Measurements from ENCODE around the gene KCNT1.

KCNT1 gene

DNA sequence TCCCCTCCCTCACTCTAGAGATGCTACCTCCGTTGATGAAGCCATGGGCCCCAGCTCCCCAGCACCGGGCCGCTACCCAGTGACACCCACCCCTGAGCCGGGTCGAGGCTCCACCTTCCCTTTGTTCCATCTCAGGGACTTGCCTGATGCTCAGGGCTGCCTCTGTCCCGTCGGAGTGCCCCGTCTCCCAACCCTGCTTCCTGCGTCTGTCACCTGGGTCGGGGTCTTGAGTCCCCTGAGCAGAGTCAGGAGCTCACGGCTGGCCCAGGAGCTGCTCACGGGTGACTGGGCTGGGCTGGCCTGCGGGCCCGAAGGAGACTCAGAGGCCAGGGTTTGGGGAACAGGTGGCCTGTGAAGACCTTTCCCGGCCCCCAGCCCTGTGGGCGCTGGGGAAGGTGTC, 85.3 kb downstream of the KCNT1 start:
- DNase-seq: no peak

DNA sequence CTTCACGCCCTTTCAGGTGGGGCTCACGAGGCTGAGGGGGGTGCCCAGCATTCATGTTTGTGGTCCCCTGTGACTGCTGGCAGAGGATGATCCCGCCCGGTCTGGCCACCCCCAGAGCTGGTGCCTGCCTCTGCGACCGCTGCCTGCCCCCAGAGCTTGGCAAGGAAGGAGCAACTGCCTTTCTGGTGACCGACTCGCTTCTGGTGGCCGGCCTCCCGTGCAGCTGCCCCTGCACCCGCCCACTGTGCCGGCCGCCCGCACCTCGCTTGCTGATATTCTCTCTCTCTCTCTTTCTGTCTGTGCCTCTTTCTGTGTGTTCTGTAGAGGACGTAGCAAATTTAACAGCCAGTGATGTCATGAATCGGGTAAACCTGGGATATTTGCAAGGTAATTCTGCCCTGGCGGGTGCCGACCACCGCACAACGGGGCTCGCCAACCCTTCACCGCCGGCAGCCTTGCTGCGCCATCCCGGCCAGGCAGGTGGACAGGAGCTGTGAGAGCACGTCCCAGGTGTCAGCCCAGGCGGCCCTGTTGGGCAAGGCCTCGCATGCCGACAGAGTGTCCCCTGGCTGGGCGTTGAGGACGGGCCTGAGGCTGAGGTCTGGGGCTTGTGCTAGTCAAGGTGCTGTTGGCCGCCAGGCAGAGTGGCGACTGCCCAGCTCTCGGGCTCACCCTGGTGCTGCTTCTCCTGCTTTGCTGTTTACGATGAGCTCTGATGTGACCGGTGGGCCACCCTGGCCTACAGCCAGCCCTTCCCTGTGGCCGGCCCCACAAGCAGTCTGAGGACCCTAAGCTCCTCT, 86.0 kb downstream of the KCNT1 start:
- DNase-seq: no peak

DNA sequence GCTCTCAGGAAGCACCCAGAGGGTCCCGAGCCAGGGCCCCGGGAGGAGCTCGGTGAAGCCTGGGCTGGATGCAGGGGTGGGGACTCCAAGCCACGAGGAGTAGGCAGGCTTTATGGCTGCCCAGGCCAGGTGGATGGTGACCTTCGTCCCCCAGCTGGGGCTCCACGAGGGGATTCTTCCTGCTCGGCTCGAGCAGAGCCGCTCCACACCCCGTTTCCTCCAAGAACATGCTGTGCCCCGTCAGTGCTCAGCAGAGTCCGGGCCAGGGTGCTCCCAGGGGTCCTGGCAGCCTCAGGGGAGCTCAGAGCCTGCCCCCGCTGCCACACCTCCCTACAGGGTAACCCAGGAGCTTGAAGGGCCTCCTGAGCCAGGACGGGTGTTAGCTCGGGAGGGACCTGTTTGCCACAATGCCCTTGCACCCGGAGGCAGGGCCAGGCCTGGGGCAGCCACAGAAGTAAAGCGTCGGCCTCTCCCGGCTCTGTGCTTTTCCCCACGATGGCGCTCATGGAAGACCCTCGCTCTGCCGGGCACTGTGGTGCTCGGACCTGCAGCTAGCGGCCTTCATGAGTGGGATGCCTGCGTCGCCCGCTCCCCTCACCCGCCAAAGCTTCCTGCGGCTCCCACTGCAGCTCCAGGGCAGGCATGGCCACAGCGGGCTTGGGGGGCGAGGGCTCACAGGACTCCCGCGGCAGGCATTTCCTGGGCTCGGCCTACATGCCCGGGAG, 86.8 kb downstream of the KCNT1 start:
- DNase-seq: no peak

DNA sequence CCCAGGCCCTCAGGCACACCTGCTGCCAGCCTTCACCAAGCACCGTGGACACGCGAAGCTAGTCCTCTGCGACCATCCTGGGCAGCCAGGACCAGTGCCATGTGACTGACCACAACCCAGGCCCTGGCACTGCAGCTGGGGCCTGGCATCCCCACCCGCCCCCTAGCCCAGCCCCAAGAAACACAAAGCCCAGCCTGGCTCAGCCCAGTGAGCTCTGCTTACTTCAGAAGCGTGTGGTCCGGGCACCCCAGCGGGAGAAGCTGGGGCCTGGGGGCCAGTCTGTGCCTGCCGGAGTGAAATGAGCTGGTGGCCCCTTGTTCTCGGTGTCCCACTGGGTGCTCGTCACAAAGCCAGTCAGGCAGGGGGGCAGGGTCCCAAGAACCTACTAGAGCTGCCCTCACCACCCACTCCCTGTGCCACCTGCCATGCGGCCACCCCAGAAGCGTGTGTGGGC, 87.9 kb downstream of the KCNT1 start:
- no peak for DNase-seq

DNA sequence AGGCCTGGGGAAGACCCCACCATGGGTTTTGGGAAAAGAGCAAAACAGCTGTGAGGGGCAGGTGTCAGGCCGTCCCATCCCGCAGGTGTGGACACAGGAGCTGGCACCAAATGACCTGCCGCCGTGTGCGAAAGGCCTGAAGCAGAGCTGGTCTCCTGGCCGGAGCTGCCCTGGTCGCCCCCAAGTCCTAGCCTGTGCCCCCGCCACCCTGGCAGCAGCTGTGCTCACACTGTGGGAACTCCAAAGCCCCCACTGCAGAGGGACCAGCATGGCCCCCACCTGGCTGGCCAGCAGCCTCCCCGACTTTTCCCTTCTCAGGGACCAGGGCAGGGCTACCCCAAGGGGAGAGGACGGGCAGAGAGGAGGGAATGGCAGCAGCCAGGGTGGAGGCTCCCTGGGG, 88.4 kb downstream of the KCNT1 start:
- no peak for DNase-seq

DNA sequence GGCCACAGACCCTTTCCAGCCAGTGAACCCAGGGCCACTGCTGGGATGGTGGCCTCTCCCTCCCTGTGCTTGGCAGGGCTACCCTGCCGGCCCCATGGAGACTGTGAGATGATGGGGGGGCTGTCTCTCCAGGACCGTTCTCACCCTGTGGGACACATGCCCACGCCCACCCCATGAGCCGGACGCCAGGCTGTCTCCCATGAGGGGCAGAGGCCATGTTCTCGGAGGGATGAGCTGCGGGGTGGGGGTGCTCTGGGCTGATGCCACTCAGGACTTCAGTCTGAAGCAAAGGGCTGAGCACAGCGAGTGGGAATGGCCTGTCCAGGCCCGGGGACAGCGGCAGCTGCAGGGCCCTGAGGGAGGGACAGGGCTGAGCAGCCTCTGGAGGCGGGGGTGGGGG, 88.9 kb downstream of the KCNT1 start:
- DNase-seq: no peak

DNA sequence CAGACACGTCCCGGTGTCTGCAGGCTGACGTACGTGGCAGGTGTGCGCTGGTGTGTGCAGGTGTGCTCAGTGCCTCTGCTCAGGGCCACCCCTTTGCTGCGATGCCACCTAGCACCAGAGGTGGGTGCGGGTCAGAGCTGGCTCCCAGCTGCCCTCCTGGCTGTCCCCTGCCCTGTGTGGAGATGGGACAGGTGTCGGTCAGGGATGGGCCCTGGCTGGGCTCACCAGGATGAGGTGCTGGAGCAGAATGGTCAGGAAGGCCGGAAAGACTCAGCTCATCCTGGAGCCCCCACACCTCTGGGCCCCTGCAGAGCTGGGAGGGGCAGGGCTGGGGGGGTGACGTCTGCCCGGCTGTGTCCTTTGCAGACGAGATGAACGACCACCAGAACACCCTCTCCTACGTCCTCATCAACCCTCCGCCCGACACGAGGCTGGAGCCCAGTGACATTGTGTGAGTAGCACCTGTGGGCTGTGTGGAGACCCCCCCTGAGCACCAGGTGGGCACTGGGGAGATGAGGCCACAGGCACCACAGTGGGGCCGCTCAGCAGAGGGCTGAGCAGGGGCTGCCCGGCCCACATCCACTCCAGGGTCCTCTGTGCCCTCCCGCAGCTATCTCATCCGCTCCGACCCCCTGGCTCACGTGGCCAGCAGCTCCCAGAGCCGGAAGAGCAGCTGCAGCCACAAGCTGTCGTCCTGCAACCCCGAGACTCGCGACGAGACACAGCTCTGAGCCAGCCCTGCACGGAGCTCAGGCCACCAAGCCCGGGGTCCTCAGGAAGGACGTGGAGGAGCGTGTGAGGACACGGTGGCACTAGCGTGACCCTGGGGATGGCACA, 89.7 kb downstream of the KCNT1 start:
- no peak for DNase-seq

DNA sequence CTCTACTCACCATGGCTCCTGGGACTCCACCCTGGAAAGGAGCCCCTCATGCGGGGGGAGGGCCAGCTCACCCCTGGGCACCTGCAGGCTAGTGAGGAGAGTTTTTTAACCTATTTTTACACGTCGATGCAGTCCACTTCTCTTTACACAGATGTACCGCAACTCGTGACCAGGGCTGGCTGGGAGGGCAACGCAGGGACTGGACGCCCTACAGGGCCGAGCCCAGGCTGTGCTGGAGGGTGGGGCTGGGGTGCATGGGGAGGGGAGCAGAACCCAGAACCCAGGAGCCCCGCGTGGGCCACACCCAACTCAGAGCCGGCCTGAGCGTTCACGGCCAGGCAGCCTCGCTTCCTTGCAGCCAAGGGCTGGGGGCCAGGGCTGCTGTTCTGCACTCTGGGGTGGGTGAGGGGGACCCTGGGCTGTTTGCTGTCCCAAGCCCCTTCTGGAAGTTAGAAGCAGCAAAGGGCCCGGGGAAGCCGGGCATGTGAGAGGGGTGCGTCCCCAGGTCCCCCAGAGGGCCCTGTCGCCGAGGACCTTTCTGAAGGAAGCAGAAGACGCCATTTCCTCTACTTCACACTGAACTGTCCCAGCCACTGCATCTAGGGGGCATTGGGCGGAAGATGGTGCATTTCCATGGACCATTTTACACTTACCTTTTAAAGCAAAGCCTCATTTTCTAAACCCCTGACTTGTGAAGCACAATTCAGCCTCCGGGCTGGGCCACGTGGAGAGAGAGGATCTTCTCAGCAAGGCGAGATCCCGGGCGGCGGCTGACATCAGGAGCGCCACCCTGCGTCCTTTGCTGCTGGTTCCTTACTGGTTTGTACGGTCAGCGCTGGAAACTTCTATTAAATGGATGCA, 90.5 kb downstream of the KCNT1 start:
- DNase-seq: no peak

DNA sequence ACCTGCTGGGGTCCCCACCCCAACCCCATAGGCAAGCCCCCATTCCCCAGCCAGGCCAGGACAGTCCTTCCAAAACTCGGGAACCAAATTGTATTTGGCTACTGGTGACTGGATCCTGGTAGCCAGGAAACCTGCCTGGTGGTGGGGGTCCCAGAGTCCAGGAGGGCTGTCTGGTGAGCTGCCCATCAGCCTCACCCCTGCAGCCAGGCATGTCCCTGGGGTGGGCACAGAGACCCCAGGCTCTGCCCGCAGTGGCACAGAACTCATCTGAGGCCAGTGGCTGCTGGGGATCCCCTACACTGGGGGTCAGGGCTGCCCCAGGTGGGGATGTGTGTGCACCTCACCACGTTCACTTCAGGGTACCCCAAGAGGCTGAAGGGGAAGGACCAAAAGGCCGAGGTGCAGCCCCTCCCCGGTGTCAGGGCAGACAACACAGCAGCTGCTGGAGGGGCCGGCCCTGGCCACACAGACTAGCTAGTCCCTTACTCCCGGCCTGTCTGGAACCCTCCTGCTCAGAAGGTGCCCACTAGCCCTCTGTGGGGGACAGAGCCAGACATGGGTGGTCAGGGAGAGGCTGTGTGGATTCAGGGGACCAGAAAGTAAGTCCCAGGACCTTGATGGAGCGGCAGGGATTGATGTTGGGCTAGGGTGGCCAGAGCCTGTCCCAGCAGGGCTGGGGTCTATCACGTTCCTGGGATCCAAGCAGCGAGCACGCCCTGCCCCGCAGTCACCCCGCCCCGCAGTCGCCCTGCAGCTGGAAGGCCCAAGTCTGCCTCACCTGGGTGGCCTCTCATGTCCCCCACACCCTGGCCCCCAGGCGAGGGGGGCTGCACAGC, 91.5 kb downstream of the KCNT1 start:
- no peak for DNase-seq

DNA sequence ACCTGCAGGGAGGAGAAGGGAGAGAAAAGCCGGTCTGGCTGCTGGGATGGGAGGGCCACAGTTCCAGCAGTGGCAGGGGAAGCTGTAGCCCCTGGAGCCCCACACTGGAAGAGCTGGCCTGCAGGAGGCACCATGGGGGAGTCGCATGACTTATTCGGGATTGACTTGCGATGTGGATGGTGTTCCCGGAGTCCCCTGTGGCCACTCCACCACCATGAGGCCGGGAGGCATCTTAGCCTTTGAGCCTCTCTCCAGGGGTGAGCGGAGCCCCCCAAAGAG, 92.0 kb downstream of the KCNT1 start:
- no peak for DNase-seq

DNA sequence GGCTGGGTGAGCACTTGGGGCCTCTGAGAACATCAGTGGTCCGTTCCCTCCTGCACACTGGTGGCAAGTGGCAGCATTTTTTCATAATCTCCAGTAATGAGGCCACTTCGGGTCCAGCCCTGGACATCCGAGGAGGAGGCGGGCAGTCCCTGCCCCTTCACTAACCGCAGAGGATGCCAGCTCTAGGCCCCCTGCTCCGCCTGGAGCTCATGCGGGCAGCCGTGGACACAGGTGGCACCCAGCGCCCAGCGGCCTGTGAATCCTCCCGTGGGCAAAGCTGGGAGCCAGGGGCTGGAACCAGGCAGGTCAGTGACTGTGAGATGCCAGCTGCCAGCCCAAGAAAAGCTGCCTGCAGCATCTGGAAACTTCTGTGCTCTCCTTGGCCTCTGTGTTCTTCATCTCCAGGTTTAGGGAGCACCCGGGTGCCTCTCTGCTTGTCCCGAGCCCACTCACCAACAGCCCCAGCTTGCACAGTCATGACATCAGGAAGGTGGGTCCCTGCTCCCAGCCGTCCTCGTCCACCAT, 92.4 kb downstream of the KCNT1 start:
- DNase-seq: no peak

DNA sequence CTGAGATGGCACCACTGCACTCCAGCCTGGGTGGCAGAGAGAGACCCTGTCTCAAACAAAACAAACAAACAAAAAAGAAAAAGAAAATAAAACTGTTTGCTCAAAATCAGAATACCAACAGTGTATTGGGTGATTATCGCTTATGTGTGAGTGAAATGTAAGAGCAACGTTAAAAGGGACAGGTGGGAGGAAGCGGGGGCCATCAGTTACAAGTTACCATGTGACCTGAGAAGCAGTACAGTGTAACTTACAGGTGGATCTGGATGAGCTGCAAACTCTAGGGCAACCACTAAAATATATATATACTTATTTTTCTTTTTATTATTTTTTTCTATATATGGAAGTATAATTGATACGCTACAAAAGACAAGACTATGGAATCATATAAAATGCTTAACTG, 93.4 kb downstream of the KCNT1 start:
- DNase-seq: no peak

DNA sequence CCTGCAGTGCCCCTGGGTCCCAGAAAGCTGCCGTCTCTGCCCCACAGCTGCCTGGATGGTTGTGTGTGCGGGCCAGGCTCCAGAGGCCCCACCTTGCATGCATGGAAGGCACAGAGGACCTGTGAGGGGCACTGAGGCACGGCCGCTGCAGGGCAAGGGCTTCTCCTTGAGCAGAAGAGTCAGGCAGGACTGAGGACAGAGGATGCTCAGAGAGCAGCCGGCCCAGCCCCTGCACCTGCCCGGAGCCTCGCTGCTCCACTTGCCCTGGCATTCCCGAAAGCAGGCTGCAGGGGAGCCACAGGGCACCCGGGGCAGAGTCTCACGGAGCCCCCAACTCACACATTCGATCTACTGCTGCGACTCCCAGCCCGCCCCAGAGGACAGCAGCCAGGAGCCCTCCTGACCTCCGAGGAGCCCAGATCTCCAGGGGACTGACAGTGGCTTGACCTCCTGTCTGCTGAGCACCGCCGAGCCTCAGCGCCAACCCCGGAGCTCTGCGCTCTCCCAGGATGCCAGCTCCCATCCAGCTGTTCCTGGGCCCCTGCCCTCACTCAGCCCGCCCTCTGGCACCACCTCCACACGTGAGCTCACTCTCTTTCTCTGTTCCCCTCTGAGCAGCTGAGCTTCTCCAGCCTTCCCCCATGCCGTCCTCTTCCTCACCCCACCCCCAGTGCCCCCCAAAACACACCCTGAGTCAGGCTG, 95.0 kb downstream of the KCNT1 start:
- no peak for DNase-seq

DNA sequence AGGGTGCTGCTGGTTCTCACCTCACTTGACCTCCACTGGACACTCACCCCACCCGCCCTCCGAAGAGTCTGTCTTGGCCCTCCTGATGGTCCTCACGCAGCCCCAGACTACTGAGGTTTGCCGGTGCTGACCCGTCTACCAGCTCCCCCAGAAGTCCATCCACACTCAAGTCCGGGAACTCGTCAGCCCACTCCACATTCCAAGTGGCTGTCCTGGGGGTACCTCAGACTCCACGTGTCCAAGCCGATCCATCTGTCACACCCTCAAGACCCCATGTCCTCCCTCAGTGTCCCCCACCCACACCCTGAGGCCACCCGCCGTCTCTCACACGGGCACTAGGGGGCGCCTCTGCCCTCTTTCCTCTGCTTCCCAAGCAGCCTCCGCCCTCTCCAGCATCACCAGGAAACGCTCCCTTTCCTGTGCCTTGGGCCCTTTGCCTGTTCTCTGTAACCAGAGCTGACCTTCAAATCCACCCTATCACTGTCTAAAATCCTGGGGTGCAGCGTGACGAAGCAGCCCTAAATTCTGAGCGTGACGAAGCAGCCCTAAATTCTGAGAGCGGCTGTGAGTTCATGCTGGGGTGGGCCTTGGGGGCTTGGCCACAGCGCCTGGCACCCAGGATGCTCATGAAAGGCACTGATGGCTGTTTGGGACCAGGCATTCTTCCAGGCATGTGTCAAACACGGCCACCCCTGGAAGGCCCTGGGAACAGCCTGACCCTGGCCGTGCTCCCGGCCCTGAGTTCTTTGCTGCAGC, 95.7 kb downstream of the KCNT1 start:
- DNase-seq: no peak

DNA sequence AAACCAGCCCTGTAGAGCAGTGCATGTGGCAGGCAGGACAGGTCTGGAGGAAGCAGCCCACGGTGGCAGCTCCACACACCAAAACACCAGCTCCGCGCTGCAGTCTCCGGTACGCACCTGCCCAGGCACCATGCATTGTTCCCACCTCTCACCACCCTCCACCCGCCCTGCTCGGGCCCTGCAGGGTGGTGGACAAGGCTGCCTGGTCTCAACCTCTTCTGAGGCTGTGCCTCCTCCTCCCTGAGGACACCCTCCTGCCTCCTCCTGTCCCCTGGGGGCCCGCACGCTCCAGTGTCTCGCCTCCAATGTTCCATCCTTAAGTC, 96.2 kb downstream of the KCNT1 start:
- no peak for DNase-seq

DNA sequence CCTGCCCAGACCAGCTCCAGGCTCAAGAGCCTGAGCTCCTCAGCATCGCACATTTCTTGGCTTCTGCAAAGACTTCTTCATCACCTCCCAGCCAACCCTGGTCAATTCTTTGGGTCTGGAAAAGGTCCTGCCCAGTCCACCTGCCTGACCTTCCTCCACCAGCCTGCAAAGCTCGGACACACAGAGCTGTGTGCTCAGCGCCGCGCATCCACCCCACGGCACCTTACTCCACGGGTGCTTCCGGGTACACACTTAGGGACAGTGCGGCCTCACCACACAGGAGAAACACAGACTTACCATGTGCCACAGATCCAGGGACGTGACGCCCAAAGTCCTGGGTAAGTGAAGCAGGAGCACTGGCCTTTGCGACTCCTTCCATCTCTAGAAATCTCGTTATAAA, 97.3 kb downstream of the KCNT1 start:
- DNase-seq: no peak

DNA sequence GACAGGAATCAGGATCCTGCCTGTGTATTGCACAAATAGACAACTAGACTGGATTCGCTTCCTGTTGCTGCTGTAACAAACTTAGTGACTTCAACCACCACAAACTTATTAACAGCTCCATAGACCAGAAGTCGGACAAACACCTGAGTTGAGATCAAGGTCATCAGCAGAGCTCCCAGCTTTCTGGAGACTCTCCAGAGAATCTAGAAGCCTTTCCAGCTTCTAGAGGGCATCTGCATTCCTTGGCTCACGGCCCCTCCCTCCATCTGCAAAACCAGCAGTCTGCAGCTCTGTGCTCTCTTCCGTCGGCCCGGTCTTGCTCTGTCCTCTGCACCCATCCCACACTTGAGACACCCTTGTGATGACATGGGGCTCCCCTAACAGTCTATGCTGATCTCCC, 99.1 kb downstream of the KCNT1 start:
- DNase-seq: no peak

DNA sequence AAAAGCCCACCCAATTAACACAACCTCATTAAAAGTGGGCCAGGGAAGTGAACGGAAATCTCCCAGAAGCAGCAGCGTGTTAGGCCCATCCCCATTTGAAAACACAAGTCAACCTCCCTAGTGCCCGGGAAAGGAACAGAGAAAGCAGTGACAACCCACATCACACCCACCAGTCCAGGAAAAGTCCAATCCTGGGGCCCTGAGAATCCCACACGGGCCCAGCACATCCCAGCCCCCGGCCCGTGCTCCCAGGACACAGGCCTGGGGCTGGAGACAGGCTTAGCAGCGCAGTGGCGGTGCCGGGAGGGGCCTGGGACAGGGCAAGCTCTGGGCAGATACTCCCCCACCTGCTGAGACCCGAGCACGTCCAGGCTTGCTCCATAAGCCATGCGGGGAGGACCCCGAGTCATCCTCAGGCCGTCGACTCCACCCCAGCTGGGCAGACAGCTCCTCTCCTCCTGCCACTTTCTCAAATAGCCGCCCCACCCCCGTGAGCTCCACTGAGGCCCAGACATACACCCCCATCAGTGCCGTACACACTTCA, 101.0 kb downstream of the KCNT1 start:
- no peak for DNase-seq

DNA sequence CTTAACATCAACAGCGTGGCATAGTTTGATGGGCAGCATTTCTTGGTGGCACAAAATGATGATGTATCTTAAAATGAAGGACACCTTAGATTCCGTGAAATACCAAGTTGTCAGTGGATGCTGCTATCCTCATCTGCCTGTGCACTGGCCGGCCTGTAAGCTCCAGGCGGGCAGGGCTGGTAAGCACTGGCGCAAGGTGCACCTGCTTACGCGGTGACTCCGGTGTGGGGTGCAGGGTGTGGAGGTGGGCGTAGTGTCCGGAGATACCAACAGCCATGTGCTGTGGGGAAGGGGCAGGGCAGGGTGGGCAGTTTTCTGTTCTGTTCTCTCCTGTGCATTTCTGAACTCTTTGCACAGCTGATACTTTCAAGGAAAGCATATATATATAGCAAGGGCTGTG, 101.5 kb downstream of the KCNT1 start:
- DNase-seq: no peak
